H1 (cell line): ENCODE results near the gene CEP350.

Experiments used
- BCL11A ChIP-seq, 2 experiments: IDR thresholded peaks; one replicate each; pipeline ENCODE4 v1.6.1; 2011; ENCODE audit warnings: low read depth in 2 of 2, low read length in 2 of 2, mild to moderate bottlenecking in 2 of 2
- EZH2 ChIP-seq: fragments of 200-600 bp; sonication (generic); IDR thresholded peaks from 2 replicates; pipeline ENCODE4 v1.7.1; 2012; ENCODE audit warnings: low read depth, mild to moderate bottlenecking, moderate library complexity, low read length, inconsistent platforms; ENCODE audit not compliant: severe bottlenecking
- POLR2AphosphoS5 ChIP-seq: IDR thresholded peaks from 2 replicates; pipeline ENCODE4 v1.6.1; 2011; ENCODE audit warnings: low read depth, low read length
- RFX5 ChIP-seq: IDR thresholded peaks from 2 replicates; pipeline ENCODE4 v1.6.1; 2011; ENCODE audit warnings: low read depth, low read length, improper control_type of control experiment, borderline replicate concordance
- SIRT6 ChIP-seq: IDR thresholded peaks from one replicate; pipeline ENCODE4 v1.7.1; 2012; ENCODE audit warnings: low read length, inconsistent platforms
- TF ChIP-seq, protein P1 (sequence below), 3 experiments: IDR thresholded peaks; 1 replicate in 2 of 3; 2 replicates in 1 of 3; pipeline versions ENCODE4 v1.5.1 to v1.6.1; 2011; ENCODE audit warnings: low read length in 3 of 3, mild to moderate bottlenecking in 3 of 3, inconsistent platforms in 2 of 3, low read depth in 1 of 3, moderate library complexity in 1 of 3; ENCODE audit not compliant: insufficient read depth in 1 of 3; ENCODE audit errors: control extremely low read depth in 1 of 3

DNA sequence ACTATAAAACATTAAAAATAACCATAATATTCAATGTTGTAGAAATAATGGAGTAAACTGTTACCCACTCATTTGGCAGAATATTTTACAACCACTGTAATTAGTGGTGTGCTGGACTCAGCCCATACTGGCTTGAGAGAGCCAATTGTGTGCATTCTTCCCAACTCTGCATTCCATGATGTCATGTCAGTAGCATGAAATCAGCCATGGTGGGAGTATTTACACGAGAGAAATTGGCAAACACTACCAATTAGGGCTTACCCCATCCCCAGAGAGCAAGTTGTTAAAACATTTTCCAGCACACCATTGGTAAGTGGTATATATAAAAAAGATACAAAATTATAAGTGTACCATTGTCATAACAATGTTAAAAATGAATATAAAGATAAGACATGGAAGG lies 180.9 kb downstream of the CEP350 start:
- TF ChIP-seq RFX5 (no peak), BCL11A (IDR thresholded peaks at IDR 0.05; ENCODE audit: low read depth in 2 of 2, low read length in 2 of 2) (no peak), POLR2AphosphoS5 (no peak), EZH2 (no peak), SIRT6 (no peak)
- TF ChIP-seq, protein P1, sequence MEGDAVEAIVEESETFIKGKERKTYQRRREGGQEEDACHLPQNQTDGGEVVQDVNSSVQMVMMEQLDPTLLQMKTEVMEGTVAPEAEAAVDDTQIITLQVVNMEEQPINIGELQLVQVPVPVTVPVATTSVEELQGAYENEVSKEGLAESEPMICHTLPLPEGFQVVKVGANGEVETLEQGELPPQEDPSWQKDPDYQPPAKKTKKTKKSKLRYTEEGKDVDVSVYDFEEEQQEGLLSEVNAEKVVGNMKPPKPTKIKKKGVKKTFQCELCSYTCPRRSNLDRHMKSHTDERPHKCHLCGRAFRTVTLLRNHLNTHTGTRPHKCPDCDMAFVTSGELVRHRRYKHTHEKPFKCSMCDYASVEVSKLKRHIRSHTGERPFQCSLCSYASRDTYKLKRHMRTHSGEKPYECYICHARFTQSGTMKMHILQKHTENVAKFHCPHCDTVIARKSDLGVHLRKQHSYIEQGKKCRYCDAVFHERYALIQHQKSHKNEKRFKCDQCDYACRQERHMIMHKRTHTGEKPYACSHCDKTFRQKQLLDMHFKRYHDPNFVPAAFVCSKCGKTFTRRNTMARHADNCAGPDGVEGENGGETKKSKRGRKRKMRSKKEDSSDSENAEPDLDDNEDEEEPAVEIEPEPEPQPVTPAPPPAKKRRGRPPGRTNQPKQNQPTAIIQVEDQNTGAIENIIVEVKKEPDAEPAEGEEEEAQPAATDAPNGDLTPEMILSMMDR (IDR thresholded peaks at IDR 0.05; ENCODE audit: control extremely low read depth in 1 of 3, insufficient read depth in 1 of 3, low read depth in 1 of 3, low read length in 3 of 3) = no peak
